NCI-H748 (cell line): Measurements from ENCODE around the gene ENOSF1.

Experiments
- DNase-seq: peaks from one replicate; lab custom pipeline; 2025; ENCODE audit not compliant: unreplicated experiment; lab: John Stamatoyannopoulos, UW

Gene ENOSF1

GRCh38 chr18:644395-645004 lies 67.9 kb downstream of the ENOSF1 start:
- DNase-seq: no peak

GRCh38 chr18:641224-641623 lies 71.2 kb downstream of the ENOSF1 start:
- no peak for DNase-seq

- DNase-seq: peak; percentile 20
These were observed 77.3 kb downstream of the ENOSF1 start for GRCh38 chr18:635171-635570.

- DNase-seq: no peak
These were observed 77.8 kb downstream of the ENOSF1 start for GRCh38 chr18:634551-635045.

GRCh38 chr18:631560-631959 lies 80.9 kb downstream of the ENOSF1 start:
- DNase-seq: no peak

- no peak for DNase-seq
These were observed 82.9 kb downstream of the ENOSF1 start for GRCh38 chr18:629269-630150.

GRCh38 chr18:627231-627630 lies 85.2 kb downstream of the ENOSF1 start:
- DNase-seq: no peak

GRCh38 chr18:623761-624620 lies 88.4 kb downstream of the ENOSF1 start:
- DNase-seq: peak; percentile 73

- no peak for DNase-seq
These were observed 90.1 kb downstream of the ENOSF1 start for GRCh38 chr18:622289-622688.

GRCh38 chr18:621291-622043 lies 91.0 kb downstream of the ENOSF1 start:
- DNase-seq: no peak
